NOMO-1 treated with DMSO at 0.1 percent for 48 hours (cell line): ENCODE results near the gene NHLRC1.

Experiments used
- DNase-seq: peaks from one replicate; lab custom pipeline; 2025; ENCODE audit not compliant: unreplicated experiment; lab: John Stamatoyannopoulos, UW

NHLRC1 gene

GRCh38 chr6:18088419-18089296 lies 33.8 kb downstream of the NHLRC1 start:
- DNase-seq, result no peak

GRCh38 chr6:18087396-18088165 lies 34.9 kb downstream of the NHLRC1 start:
- no peak for DNase-seq

- DNase-seq, result no peak
These were observed 41.3 kb downstream of the NHLRC1 start for GRCh38 chr6:18081025-18081668.

- no peak for DNase-seq
These were observed 41.9 kb downstream of the NHLRC1 start for GRCh38 chr6:18080544-18080943.

GRCh38 chr6:18078866-18079265 lies 43.6 kb downstream of the NHLRC1 start:
- peak; percentile 65 for DNase-seq

GRCh38 chr6:18076231-18076630 lies 46.2 kb downstream of the NHLRC1 start:
- no peak for DNase-seq

- DNase-seq, result no peak
These were observed 49.6 kb downstream of the NHLRC1 start for GRCh38 chr6:18072841-18073240.

GRCh38 chr6:18070486-18070885 lies 52.0 kb downstream of the NHLRC1 start:
- no peak for DNase-seq
